ENCODE measurements around the gene CPED1.

CPED1 gene

GRCh38 chr7:121020989-121021969 is 32.8 kb downstream of the CPED1 start:
- no peak for TF ChIP-seq CTCF (IDR thresholded peaks at IDR 0.05; ENCODE audit: insufficient read depth, low read length, missing control alignments)
- POLR2A ChIA-PET = no interaction called here

DNA sequence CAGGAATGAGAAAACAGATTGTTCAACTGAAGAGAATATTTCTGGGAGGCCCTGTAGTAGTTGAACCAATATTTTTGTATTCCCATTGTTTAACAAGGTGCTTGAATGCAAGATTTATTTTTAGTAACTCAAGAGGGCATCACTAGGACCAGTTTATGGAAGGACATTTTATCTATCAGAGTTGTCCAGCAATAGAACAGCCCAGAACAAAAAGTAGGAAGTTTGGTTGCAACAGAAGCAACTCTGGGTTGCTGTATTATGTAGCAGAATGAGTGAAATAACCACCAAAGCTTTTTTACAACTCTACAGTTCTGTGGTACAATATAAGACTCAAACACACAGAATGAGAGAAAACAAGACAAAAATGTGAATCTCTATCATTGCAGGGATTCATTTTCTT is 34.7 kb downstream of the CPED1 start:
- ChIA-PET CTCF (no interaction called here), POLR2A (no interaction called here)
- H3K4me3 ChIP-seq (ENCODE audit: low read depth, low read length) = no peak overlapping the region
- no peak for TF ChIP-seq CTCF (IDR thresholded peaks at IDR 0.05; ENCODE audit: insufficient read depth, low read length, missing control alignments)
- DNase-seq (ENCODE audit: low read depth, low spot score) = no peak

More at GRCh38 chr7:121020989-121021969, 32.8 kb downstream of the CPED1 start:
- no peak overlapping the region for H3K4me3 ChIP-seq (ENCODE audit: low read depth, low read length)
- no peak for DNase-seq (ENCODE audit: low read depth, low spot score)
- CTCF ChIA-PET = interaction anchor here (1.0 kb wide), 1 partner anchor 35 kb away, joined by 4 read pairs; no protein-coding TSS in a partner anchor

- no peak overlapping the region for H3K4me3 ChIP-seq (ENCODE audit: low read depth, low read length)
- no peak for DNase-seq (ENCODE audit: low read depth, low spot score)
- ChIA-PET CTCF (interaction anchor here (0.8 to 2.7 kb wide), 4 partner anchors 11 to 57 kb away, joined by 3 to 10 read pairs (median 5); partner anchors contain the start of gene CPED1), POLR2A (no interaction called here)
- no peak for TF ChIP-seq CTCF (IDR thresholded peaks at IDR 0.05; ENCODE audit: insufficient read depth, low read length, missing control alignments)
These were observed 35.4 kb downstream of the CPED1 start for GRCh38 chr7:121023683-121024511.

DNA sequence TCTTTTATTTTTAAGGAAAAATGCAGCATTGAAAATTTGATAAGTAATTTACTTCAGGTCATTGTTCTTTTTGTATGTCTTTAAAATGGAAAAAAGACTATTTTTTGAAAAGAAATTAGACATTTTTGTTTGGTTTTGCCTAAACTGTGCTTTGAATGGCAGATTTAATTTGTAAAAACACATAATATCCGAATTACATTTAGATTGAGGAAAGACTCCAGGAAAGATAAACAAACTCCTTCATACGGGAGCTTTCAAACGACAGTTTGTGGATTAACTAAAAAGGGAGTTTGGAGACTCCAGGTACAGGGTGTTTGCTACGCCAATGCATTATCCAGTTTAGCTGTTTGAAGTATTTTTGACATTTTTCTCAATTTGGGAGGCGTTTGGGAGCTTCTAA is 36.1 kb downstream of the CPED1 start:
- no peak overlapping the region for H3K4me3 ChIP-seq (ENCODE audit: low read depth, low read length)
- no peak for TF ChIP-seq CTCF (IDR thresholded peaks at IDR 0.05; ENCODE audit: insufficient read depth, low read length, missing control alignments)
- ChIA-PET CTCF (interaction anchor here (0.7 to 2.7 kb wide), 5 partner anchors 11 to 56 kb away, joined by 3 to 10 read pairs (median 5); partner anchors contain the start of gene CPED1), POLR2A (no interaction called here)
- DNase-seq (ENCODE audit: low read depth, low spot score) = no peak

GRCh38 chr7:121026159-121026558 is 37.6 kb downstream of the CPED1 start:
- POLR2A ChIA-PET = no interaction called here
- no peak overlapping the region for H3K4me3 ChIP-seq (ENCODE audit: low read depth, low read length)
- CTCF ChIA-PET = interaction anchor here (2.0 to 2.7 kb wide), 2 partner anchors 38 to 39 kb away, joined by 10 read pairs; partner anchors contain the start of gene CPED1
- no peak for DNase-seq (ENCODE audit: low read depth, low spot score)
- no peak for TF ChIP-seq CTCF (IDR thresholded peaks at IDR 0.05; ENCODE audit: insufficient read depth, low read length, missing control alignments)

Data from AG04449 (cell line).